DND-41 (cell line): ENCODE data around the gene ERC2.

ENCODE experiments used
- ATAC-seq: fragments of 200-7000 bp; cut with Tn5 transposase; 3 replicates; pipeline ENCODE4 v1.9.1; 2021; ENCODE audit warnings: low read depth; ENCODE audit not compliant: insufficient read depth
- DNase-seq: peaks from one replicate; pipeline ENCODE4 v3.0.0-alpha.2; 2020
- H2AFZ ChIP-seq: 2 replicates; pipeline ENCODE4 v1.6.0; 2012; ENCODE audit warnings: low read depth, low read length
- H3K27ac ChIP-seq: 2 replicates; pipeline ENCODE4 v1.5.1; 2012; ENCODE audit warnings: low read length, inconsistent platforms
- H3K27me3 ChIP-seq: fragments of 200-600 bp; sonication (generic); 2 replicates; pipeline ENCODE4 v1.6.0; 2012; ENCODE audit warnings: low read length, mild to moderate bottlenecking, inconsistent platforms; ENCODE audit not compliant: insufficient read depth, poor library complexity
- H3K36me3 ChIP-seq: 2 replicates; pipeline ENCODE4 v1.5.1; 2012; ENCODE audit warnings: low read length, inconsistent platforms; ENCODE audit not compliant: insufficient read depth
- H3K4me1 ChIP-seq: 2 replicates; pipeline ENCODE4 v1.5.1; 2012; ENCODE audit warnings: mild to moderate bottlenecking, low read length; ENCODE audit not compliant: insufficient read depth
- H3K4me2 ChIP-seq: 2 replicates; pipeline ENCODE4 v1.6.0; 2012; ENCODE audit warnings: mild to moderate bottlenecking, moderate library complexity, low read length, inconsistent platforms; ENCODE audit not compliant: insufficient read depth
- H3K4me3 ChIP-seq, 2 experiments: fragments of 200-600 bp in 1 of 2; shearing (Covaris generic) in 1 of 2; 2 replicates each; pipeline ENCODE4 v1.5.1; 2012 to 2016; ENCODE audit warnings: inconsistent platforms in 2 of 2, low read length in 2 of 2, mild to moderate bottlenecking in 2 of 2, low read depth in 1 of 2, moderate library complexity in 1 of 2
- H3K79me2 ChIP-seq: 2 replicates; pipeline ENCODE4 v1.6.0; 2012; ENCODE audit warnings: low read length, inconsistent platforms; ENCODE audit not compliant: insufficient read depth
- H3K9ac ChIP-seq: 2 replicates; pipeline ENCODE4 v1.6.0; 2012; ENCODE audit warnings: low read depth, mild to moderate bottlenecking, inconsistent platforms, low read length, moderate library complexity
- H3K9me3 ChIP-seq: 2 replicates; pipeline ENCODE4 v1.5.1; 2012; ENCODE audit warnings: low read length, moderate library complexity, mild to moderate bottlenecking, inconsistent platforms; ENCODE audit not compliant: insufficient read depth, severe bottlenecking
- H4K20me1 ChIP-seq: 2 replicates; pipeline ENCODE4 v1.6.0; 2012; ENCODE audit warnings: low read length; ENCODE audit not compliant: insufficient read depth
- CTCF ChIP-seq: IDR thresholded peaks from 2 replicates; pipeline ENCODE4 v1.5.1; 2012; ENCODE audit warnings: borderline replicate concordance, low read length, moderate library complexity, mild to moderate bottlenecking; ENCODE audit not compliant: poor library complexity, severe bottlenecking; ENCODE audit errors: extremely low read depth
- EZH2 ChIP-seq: IDR thresholded peaks from 3 replicates; pipeline ENCODE4 v1.6.1; 2012; ENCODE audit warnings: borderline replicate concordance, low read depth, mild to moderate bottlenecking, moderate library complexity, low read length, inconsistent platforms; ENCODE audit not compliant: severe bottlenecking

Gene ERC2

GRCh38 chr3:56336023-56336422 lies 132.2 kb downstream of the ERC2 start:
- Histone ChIP-seq H3K79me2 (no peaks in the 10 kb centered on the region), H3K4me2 (no peak overlapping the region), H3K27me3 (peaks cover 6% of the 10 kb centered on the region), H3K27ac (no peak overlapping the region), H2AFZ (no peak overlapping the region), H3K4me1 (no peaks in the 10 kb centered on the region), H3K9ac (no peak overlapping the region), H3K9me3 (no peaks in the 10 kb centered on the region), H3K36me3 (no peaks in the 10 kb centered on the region), H3K4me3 (no peak overlapping the region), H4K20me1 (no peaks in the 10 kb centered on the region)
- DNase-seq (no peak), ATAC-seq (no peak)
- no peak for TF ChIP-seq EZH2
- no peak for TF ChIP-seq CTCF

GRCh38 chr3:56324473-56324872 lies 143.8 kb downstream of the ERC2 start:
- H4K20me1 ChIP-seq = no peaks in the 10 kb centered on the region
- no peak overlapping the region for H3K9ac ChIP-seq
- H3K79me2 ChIP-seq = no peaks in the 10 kb centered on the region
- no peaks in the 10 kb centered on the region for H3K9me3 ChIP-seq
- peaks cover 20% of the 10 kb centered on the region for H3K27me3 ChIP-seq
- H3K4me3 ChIP-seq = no peak overlapping the region
- TF ChIP-seq EZH2 (no peak), CTCF (no peak)
- H3K36me3 ChIP-seq = no peaks in the 10 kb centered on the region
- no peak overlapping the region for H2AFZ ChIP-seq
- no peak overlapping the region for H3K4me2 ChIP-seq
- H3K27ac ChIP-seq = no peak overlapping the region
- ATAC-seq (no peak), DNase-seq (no peak)
- H3K4me1 ChIP-seq = no peaks in the 10 kb centered on the region

- no peaks in the 10 kb centered on the region for H3K4me1 ChIP-seq
- H4K20me1 ChIP-seq = no peaks in the 10 kb centered on the region
- H3K27ac ChIP-seq = no peak overlapping the region
- no peak overlapping the region for H3K9ac ChIP-seq
- TF ChIP-seq EZH2 = no peak
- no peak for TF ChIP-seq CTCF
- no peaks in the 10 kb centered on the region for H3K9me3 ChIP-seq
- no peak overlapping the region for H3K4me3 ChIP-seq
- ATAC-seq = no peak
- no peak for DNase-seq
- no peaks in the 10 kb centered on the region for H3K79me2 ChIP-seq
- H3K36me3 ChIP-seq = no peaks in the 10 kb centered on the region
- H3K4me2 ChIP-seq = no peak overlapping the region
- peaks cover 15% of the 10 kb centered on the region for H3K27me3 ChIP-seq
- no peak overlapping the region for H2AFZ ChIP-seq
These were observed 144.3 kb downstream of the ERC2 start for GRCh38 chr3:56323986-56324420.

- no peak overlapping the region for H2AFZ ChIP-seq
- no peak for DNase-seq
- H3K4me2 ChIP-seq = no peak overlapping the region
- no peak overlapping the region for H3K27ac ChIP-seq
- H3K9me3 ChIP-seq = no peaks in the 10 kb centered on the region
- no peak for TF ChIP-seq CTCF
- no peak for TF ChIP-seq EZH2
- no peak overlapping the region for H3K9ac ChIP-seq
- H4K20me1 ChIP-seq = no peaks in the 10 kb centered on the region
- ATAC-seq = no peak
- H3K36me3 ChIP-seq = no peaks in the 10 kb centered on the region
- H3K27me3 ChIP-seq = peaks cover 4% of the 10 kb centered on the region
- H3K4me3 ChIP-seq = no peak overlapping the region
- no peaks in the 10 kb centered on the region for H3K4me1 ChIP-seq
- H3K79me2 ChIP-seq = no peaks in the 10 kb centered on the region
These were observed 145.4 kb downstream of the ERC2 start for GRCh38 chr3:56322862-56323261.
